Colonic mucosa (tissue), 4 donors: ENCODE results near the gene ESR2. TPM values are rescaled to one million over a fixed set of nuclear protein-coding genes. Genes with fewer than 3 reads are reported as not detected.

Experiments
- DNase-seq: peaks from one replicate; pipeline ENCODE4 v3.0.0-alpha.2; 2020
- H3K27ac ChIP-seq: fragments of 200-600 bp; one replicate; pipeline ENCODE4 v1.8.0; 2021
- H3K27me3 ChIP-seq: fragments of 200-600 bp; one replicate; pipeline ENCODE4 v1.8.0; 2021
- H3K36me3 ChIP-seq: fragments of 200-600 bp; one replicate; pipeline ENCODE4 v1.8.0; 2021
- H3K4me1 ChIP-seq: fragments of 200-600 bp; one replicate; pipeline ENCODE4 v1.8.0; 2021; ENCODE audit warnings: mild to moderate bottlenecking
- H3K4me3 ChIP-seq: fragments of 200-600 bp; one replicate; pipeline ENCODE4 v1.8.0; 2021
- H3K9ac ChIP-seq, 2 donors: one replicate each; pipeline ENCODE4 v1.7.0; 2013; ENCODE audit warnings: control low read depth in 2 of 2, low read depth in 2 of 2, low read length in 2 of 2
- H3K9me3 ChIP-seq: fragments of 200-600 bp; one replicate; pipeline ENCODE4 v1.8.0; 2021
- CTCF ChIP-seq: fragments of 200-600 bp; IDR thresholded peaks from one replicate; pipeline ENCODE4 v1.8.0; 2022; ENCODE audit warnings: antibody characterized with exemption, mild to moderate bottlenecking
- intact Hi-C: fragments of 100-400 bp; cut with DNase I; formaldehyde crosslinking; loops from one replicate; pipeline ENCODE4 v1.14.1; 2022
- total RNA-seq, 2 donors: library from RNA; stranded (reverse); fragmentation: NEBNext Ultra II Directional in 1 of 2; extraction: Animal tissue kit (Norgen Biotek cat#: 25700) in 1 of 2; gene quantifications; one replicate each; pipeline ENCODE4 v1.2.1, GENCODE V29; 2021
- donor health status: healthy.
- donor health status: DM: no; HTN: no; CAD: no.
- donor health status: DM: no; HTN: no; CAD: no.

Gene ESR2
- total RNA-seq, 2 donors from 2014 or later = 0.42 to 0.85 TPM

- intact Hi-C loops = no loop called here
- no peak overlapping the region for H3K9ac ChIP-seq
- no peak for DNase-seq
- no peak overlapping the region for H3K4me3 ChIP-seq
- no peaks in the 10 kb centered on the region for H3K4me1 ChIP-seq
- H3K27me3 ChIP-seq = no peaks in the 10 kb centered on the region
- no peaks in the 10 kb centered on the region for H3K9me3 ChIP-seq
- no peak for TF ChIP-seq CTCF
- no peak overlapping the region for H3K27ac ChIP-seq
- H3K36me3 ChIP-seq = no peaks in the 10 kb centered on the region
These were observed 204.3 kb downstream of the ESR2 start for GRCh38 chr14:64089920-64090319.

- intact Hi-C loops = no loop called here
- no peaks in the 10 kb centered on the region for H3K36me3 ChIP-seq
- no peak for DNase-seq
- H3K27me3 ChIP-seq = no peaks in the 10 kb centered on the region
- H3K9me3 ChIP-seq = no peaks in the 10 kb centered on the region
- no peak overlapping the region for H3K4me3 ChIP-seq
- H3K27ac ChIP-seq = no peak overlapping the region
- TF ChIP-seq CTCF = no peak
- no peak overlapping the region for H3K9ac ChIP-seq
- H3K4me1 ChIP-seq = no peaks in the 10 kb centered on the region
These were observed 205.6 kb downstream of the ESR2 start for GRCh38 chr14:64088647-64088964.

GRCh38 chr14:64082837-64083236 is 211.3 kb downstream of the ESR2 start:
- no peaks in the 10 kb centered on the region for H3K4me1 ChIP-seq
- intact Hi-C loops = no loop called here
- TF ChIP-seq CTCF = no peak
- H3K27ac ChIP-seq = no peak overlapping the region
- no peak for DNase-seq
- no peak overlapping the region for H3K4me3 ChIP-seq
- H3K27me3 ChIP-seq = no peaks in the 10 kb centered on the region
- no peak overlapping the region for H3K9ac ChIP-seq
- H3K9me3 ChIP-seq = no peaks in the 10 kb centered on the region
- peaks cover 5% of the 10 kb centered on the region for H3K36me3 ChIP-seq

GRCh38 chr14:64081174-64081746 is 212.9 kb downstream of the ESR2 start:
- no peak for TF ChIP-seq CTCF
- H3K9ac ChIP-seq = no peak overlapping the region
- no peak for DNase-seq
- H3K4me3 ChIP-seq = no peak overlapping the region
- no peaks in the 10 kb centered on the region for H3K9me3 ChIP-seq
- peaks cover 5% of the 10 kb centered on the region for H3K36me3 ChIP-seq
- intact Hi-C loops = no loop called here
- H3K4me1 ChIP-seq = no peaks in the 10 kb centered on the region
- no peaks in the 10 kb centered on the region for H3K27me3 ChIP-seq
- H3K27ac ChIP-seq = no peak overlapping the region

- Histone ChIP-seq H3K9me3 (no peaks in the 10 kb centered on the region), H3K9ac (no peak overlapping the region), H3K4me3 (no peak overlapping the region), H3K4me1 (no peaks in the 10 kb centered on the region), H3K27me3 (no peaks in the 10 kb centered on the region), H3K27ac (no peak overlapping the region), H3K36me3 (peaks cover 5% of the 10 kb centered on the region)
- no peak for DNase-seq
- intact Hi-C loops = no loop called here
- no peak for TF ChIP-seq CTCF
These were observed 213.7 kb downstream of the ESR2 start for GRCh38 chr14:64080452-64080851.

- intact Hi-C loops = no loop called here
- Histone ChIP-seq H3K27me3 (no peaks in the 10 kb centered on the region), H3K27ac (no peak overlapping the region), H3K36me3 (peaks cover 5% of the 10 kb centered on the region), H3K9me3 (no peaks in the 10 kb centered on the region), H3K4me1 (no peaks in the 10 kb centered on the region), H3K9ac (no peak overlapping the region), H3K4me3 (no peak overlapping the region)
- no peak for TF ChIP-seq CTCF
- no peak for DNase-seq
These were observed 218.6 kb downstream of the ESR2 start for GRCh38 chr14:64075613-64076005.
